K562 (cell line): ENCODE results near the gene AP3M1. TPM values are rescaled to one million over a fixed set of nuclear protein-coding genes. Genes with fewer than 3 reads are reported as not detected.

Experiments
- CXXC5 ChIP-seq: fragments of 250-450 bp; sonication (Bioruptor Pico); IDR thresholded peaks from 2 replicates; pipeline ENCODE4 v1.8.0; 2022; ENCODE audit warnings: inconsistent platforms, mild to moderate bottlenecking, moderate library complexity
- DPF2 ChIP-seq: fragments of 450-650 bp; IDR thresholded peaks from 2 replicates; pipeline ENCODE4 v1.6.1; 2016
- FOXJ2 ChIP-seq: fragments of 200-800 bp; sonication (Bioruptor generic); IDR thresholded peaks from 2 replicates; pipeline ENCODE4 v1.6.1; 2016; ENCODE audit warnings: missing genetic modification characterization, missing compliant biosample characterization
- HSF4 ChIP-seq: fragments of 250-450 bp; sonication (Bioruptor Pico); IDR thresholded peaks from 2 replicates; pipeline ENCODE4 v2.1.2; 2022; ENCODE audit warnings: mild to moderate bottlenecking, moderate library complexity, borderline replicate concordance
- KDM1A ChIP-seq, 2 experiments: fragments of 450-650 bp; IDR thresholded peaks; 2 replicates each; pipeline ENCODE4 v1.6.1; 2016; ENCODE audit warnings: mild to moderate bottlenecking in 2 of 2
- MEF2A ChIP-seq: IDR thresholded peaks from 2 replicates; pipeline ENCODE4 v1.6.1; 2011; ENCODE audit warnings: low read depth, mild to moderate bottlenecking, low read length, moderate library complexity; ENCODE audit not compliant: control insufficient read depth
- MTF1 ChIP-seq: fragments of 250-450 bp; sonication (Bioruptor Pico); IDR thresholded peaks from 2 replicates; pipeline ENCODE4 v1.9.0; 2021; ENCODE audit warnings: moderate library complexity, mild to moderate bottlenecking, inconsistent platforms, borderline replicate concordance
- PRMT5 ChIP-seq: sonication (generic); formaldehyde crosslinking; IDR thresholded peaks from 2 replicates; pipeline ENCODE4 v1.5.0; 2020; ENCODE audit warnings: missing genetic modification reagents
- PYGO2 ChIP-seq: fragments of 450-650 bp; IDR thresholded peaks from 2 replicates; pipeline ENCODE4 v1.6.1; 2016; ENCODE audit warnings: mild to moderate bottlenecking, missing genetic modification characterization, moderate library complexity, missing compliant biosample characterization
- RBBP5 ChIP-seq: fragments of 200-600 bp; sonication (generic); IDR thresholded peaks from 2 replicates; pipeline ENCODE4 v1.6.1; 2012; ENCODE audit warnings: borderline replicate concordance, mild to moderate bottlenecking, low read length, control low read depth, inconsistent platforms; ENCODE audit not compliant: insufficient read depth, poor library complexity, severe bottlenecking
- SOX6 ChIP-seq: fragments of 450-650 bp; IDR thresholded peaks from 2 replicates; pipeline ENCODE4 v1.6.1; 2014; ENCODE audit warnings: mild to moderate bottlenecking
- SRF ChIP-seq, 2 experiments: fragments of 250-450, 450-650 bp in 1 of 2; sonication (Bioruptor Pico) in 1 of 2; sonication (generic) in 1 of 2; formaldehyde crosslinking; IDR thresholded peaks; 2 replicates each; pipeline versions ENCODE4 v1.5.0 to v1.5.1; 2020 to 2022; ENCODE audit warnings: mild to moderate bottlenecking in 1 of 2, missing genetic modification reagents in 1 of 2
- SRSF1 ChIP-seq: fragments of 200-400 bp; formaldehyde crosslinking; IDR thresholded peaks from 2 replicates; pipeline ENCODE4 v1.6.1; 2017; ENCODE audit warnings: mild to moderate bottlenecking, low read depth, low read length, moderate library complexity
- TAF7 ChIP-seq: fragments of 450-650 bp; IDR thresholded peaks from 2 replicates; pipeline ENCODE4 v1.6.1; 2016; ENCODE audit warnings: missing genetic modification characterization, missing compliant biosample characterization
- TGIF2 ChIP-seq: sonication (generic); formaldehyde crosslinking; IDR thresholded peaks from 2 replicates; pipeline ENCODE4 v1.8.1; 2022; ENCODE audit warnings: mild to moderate bottlenecking, missing genetic modification reagents, moderate library complexity
- XRCC3 ChIP-seq: fragments of 450-650 bp; IDR thresholded peaks from 2 replicates; pipeline ENCODE4 v1.6.1; 2017; ENCODE audit warnings: mild to moderate bottlenecking, moderate library complexity
- ZFP36 ChIP-seq: fragments of 150-350 bp; IDR thresholded peaks from 2 replicates; pipeline ENCODE4 v1.6.1; 2018; ENCODE audit warnings: low read length, low read depth; ENCODE audit not compliant: partially characterized antibody
- ZNF583 ChIP-seq: fragments of 250-450 bp; sonication (Bioruptor Pico); IDR thresholded peaks from 2 replicates; pipeline ENCODE4 v1.4.0; 2020
- polyA plus RNA-seq, 8 experiments: library from polyadenylated mRNA; depleted of rRNA in 4 of 8; stranded (reverse) in 5 of 8; unstranded in 3 of 8; fragments of >200 nt; fragmentation: Nextera tagmentation in 2 of 8; fragmentation: Illumina TruSeq in 1 of 8; extraction: Ambion mirVana in 2 of 8; extraction: Trizol in 1 of 8; gene quantifications; 2 replicates each; pipeline versions ENCODE4 v1.2.1 to v1.2.3, GENCODE V29; 2011 to 2014; ENCODE audit warnings: inconsistent platforms in 1 of 8, missing spikeins in 1 of 8
- total RNA-seq, 7 experiments: library from RNA; depleted of rRNA in 6 of 7; stranded (reverse); fragments of >200 nt in 6 of 7; fragmentation: Illumina TruSeq in 2 of 7; extraction: Trizol in 2 of 7; gene quantifications; 2 replicates each; pipeline versions ENCODE4 v1.2.1 to v1.2.3, GENCODE V29; 2011 to 2021; ENCODE audit warnings: low replicate concordance in 1 of 7
- TF ChIP-seq, protein P1 (sequence below): fragments of 450-650 bp; IDR thresholded peaks from 2 replicates; pipeline ENCODE4 v1.7.1; 2018; ENCODE audit warnings: mild to moderate bottlenecking, low read depth; ENCODE audit not compliant: partially characterized antibody
- TF ChIP-seq, protein P2 (sequence below): fragments of 450-650 bp; IDR thresholded peaks from 2 replicates; pipeline ENCODE4 v1.6.1; 2017; ENCODE audit warnings: mild to moderate bottlenecking, moderate library complexity
- TF ChIP-seq, protein P3 (sequence below): sonication (generic); formaldehyde crosslinking; IDR thresholded peaks from 2 replicates; pipeline ENCODE4 v1.8.1; 2023; ENCODE audit warnings: mild to moderate bottlenecking, missing genetic modification reagents
- TF ChIP-seq, protein P4 (sequence below): fragments of 450-650 bp; IDR thresholded peaks from 2 replicates; pipeline ENCODE4 v1.6.1; 2016; ENCODE audit warnings: mild to moderate bottlenecking

AP3M1 gene
- total and polyA plus RNA-seq, 9 of the 15 experiments (the other 6 are each of a cell fraction or from before 2014, with no cell fraction given) = 44.3 to 135 (median 67.6) TPM

DNA sequence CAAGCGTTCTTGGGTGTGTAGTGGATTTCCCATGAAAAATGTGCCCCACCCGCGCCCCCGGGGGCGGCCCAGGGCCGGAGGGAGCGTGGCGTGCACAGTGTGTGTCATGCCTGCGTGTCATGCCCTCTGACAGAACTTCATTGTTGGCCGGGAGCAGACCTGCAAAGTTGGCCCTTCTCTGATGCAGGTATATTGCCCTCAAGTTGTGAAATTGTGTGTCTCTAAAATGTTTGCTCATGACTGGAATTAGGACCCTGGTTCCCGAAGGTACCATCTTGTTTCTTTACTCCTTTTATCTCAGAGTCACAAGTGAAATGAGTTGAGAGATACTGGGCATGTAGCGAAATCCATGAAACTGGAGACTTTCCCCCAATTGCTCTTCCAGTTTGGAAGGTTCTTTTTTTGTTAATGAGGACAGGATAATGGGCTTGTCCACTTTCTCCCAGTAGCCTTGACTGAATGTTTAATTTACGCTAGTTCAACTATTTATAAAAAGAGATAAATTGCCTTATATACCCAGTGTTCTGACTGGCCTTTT, 26.6 kb upstream of the AP3M1 start (continued):
- TF ChIP-seq DPF2 (0 out of 2 replicates have a peak, but pooled peaks have one; percentile 36), TAF7 (tag) (no peak), ZFP36 (no peak), SRF (CRISPR knock-in tag; IDR thresholded peaks at IDR 0.05) (no peak), PYGO2 (tag) (no peak), ZNF583 (CRISPR knock-in tag) (no peak), FOXJ2 (tag) (peak; percentile 77), TGIF2 (CRISPR knock-in tag) (no peak), XRCC3 (no peak), PRMT5 (CRISPR knock-in tag) (no peak), SOX6 (no peak), RBBP5 (no peak), KDM1A (IDR thresholded peaks at IDR 0.05) (no peak), CXXC5 (CRISPR knock-in tag) (no peak), SRSF1 (no peak), MTF1 (CRISPR knock-in tag) (no peak), MEF2A (no peak), HSF4 (CRISPR knock-in tag) (no peak)
- TF ChIP-seq, protein P1, sequence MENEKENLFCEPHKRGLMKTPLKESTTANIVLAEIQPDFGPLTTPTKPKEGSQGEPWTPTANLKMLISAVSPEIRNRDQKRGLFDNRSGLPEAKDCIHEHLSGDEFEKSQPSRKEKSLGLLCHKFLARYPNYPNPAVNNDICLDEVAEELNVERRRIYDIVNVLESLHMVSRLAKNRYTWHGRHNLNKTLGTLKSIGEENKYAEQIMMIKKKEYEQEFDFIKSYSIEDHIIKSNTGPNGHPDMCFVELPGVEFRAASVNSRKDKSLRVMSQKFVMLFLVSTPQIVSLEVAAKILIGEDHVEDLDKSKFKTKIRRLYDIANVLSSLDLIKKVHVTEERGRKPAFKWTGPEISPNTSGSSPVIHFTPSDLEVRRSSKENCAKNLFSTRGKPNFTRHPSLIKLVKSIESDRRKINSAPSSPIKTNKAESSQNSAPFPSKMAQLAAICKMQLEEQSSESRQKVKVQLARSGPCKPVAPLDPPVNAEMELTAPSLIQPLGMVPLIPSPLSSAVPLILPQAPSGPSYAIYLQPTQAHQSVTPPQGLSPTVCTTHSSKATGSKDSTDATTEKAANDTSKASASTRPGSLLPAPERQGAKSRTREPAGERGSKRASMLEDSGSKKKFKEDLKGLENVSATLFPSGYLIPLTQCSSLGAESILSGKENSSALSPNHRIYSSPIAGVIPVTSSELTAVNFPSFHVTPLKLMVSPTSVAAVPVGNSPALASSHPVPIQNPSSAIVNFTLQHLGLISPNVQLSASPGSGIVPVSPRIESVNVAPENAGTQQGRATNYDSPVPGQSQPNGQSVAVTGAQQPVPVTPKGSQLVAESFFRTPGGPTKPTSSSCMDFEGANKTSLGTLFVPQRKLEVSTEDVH = peak; percentile 5
- TF ChIP-seq, protein P2, sequence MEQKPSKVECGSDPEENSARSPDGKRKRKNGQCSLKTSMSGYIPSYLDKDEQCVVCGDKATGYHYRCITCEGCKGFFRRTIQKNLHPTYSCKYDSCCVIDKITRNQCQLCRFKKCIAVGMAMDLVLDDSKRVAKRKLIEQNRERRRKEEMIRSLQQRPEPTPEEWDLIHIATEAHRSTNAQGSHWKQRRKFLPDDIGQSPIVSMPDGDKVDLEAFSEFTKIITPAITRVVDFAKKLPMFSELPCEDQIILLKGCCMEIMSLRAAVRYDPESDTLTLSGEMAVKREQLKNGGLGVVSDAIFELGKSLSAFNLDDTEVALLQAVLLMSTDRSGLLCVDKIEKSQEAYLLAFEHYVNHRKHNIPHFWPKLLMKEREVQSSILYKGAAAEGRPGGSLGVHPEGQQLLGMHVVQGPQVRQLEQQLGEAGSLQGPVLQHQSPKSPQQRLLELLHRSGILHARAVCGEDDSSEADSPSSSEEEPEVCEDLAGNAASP = no peak
- TF ChIP-seq, protein P3, sequence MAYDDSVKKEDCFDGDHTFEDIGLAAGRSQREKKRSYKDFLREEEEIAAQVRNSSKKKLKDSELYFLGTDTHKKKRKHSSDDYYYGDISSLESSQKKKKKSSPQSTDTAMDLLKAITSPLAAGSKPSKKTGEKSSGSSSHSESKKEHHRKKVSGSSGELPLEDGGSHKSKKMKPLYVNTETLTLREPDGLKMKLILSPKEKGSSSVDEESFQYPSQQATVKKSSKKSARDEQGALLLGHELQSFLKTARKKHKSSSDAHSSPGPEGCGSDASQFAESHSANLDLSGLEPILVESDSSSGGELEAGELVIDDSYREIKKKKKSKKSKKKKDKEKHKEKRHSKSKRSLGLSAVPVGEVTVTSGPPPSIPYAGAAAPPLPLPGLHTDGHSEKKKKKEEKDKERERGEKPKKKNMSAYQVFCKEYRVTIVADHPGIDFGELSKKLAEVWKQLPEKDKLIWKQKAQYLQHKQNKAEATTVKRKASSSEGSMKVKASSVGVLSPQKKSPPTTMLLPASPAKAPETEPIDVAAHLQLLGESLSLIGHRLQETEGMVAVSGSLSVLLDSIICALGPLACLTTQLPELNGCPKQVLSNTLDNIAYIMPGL = no peak
- TF ChIP-seq, protein P4, sequence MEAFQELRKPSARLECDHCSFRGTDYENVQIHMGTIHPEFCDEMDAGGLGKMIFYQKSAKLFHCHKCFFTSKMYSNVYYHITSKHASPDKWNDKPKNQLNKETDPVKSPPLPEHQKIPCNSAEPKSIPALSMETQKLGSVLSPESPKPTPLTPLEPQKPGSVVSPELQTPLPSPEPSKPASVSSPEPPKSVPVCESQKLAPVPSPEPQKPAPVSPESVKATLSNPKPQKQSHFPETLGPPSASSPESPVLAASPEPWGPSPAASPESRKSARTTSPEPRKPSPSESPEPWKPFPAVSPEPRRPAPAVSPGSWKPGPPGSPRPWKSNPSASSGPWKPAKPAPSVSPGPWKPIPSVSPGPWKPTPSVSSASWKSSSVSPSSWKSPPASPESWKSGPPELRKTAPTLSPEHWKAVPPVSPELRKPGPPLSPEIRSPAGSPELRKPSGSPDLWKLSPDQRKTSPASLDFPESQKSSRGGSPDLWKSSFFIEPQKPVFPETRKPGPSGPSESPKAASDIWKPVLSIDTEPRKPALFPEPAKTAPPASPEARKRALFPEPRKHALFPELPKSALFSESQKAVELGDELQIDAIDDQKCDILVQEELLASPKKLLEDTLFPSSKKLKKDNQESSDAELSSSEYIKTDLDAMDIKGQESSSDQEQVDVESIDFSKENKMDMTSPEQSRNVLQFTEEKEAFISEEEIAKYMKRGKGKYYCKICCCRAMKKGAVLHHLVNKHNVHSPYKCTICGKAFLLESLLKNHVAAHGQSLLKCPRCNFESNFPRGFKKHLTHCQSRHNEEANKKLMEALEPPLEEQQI = 0 out of 2 replicates have a peak, but pooled peaks have one; percentile 23
